NCI-H446 treated with DMSO at 0.1 percent for 48 hours (cell line): Measurements from ENCODE around the gene MFAP1.
A peak's percentile ranks its signal among the peaks of the same experiment; 100 is the strongest.
"Not testable (repeated sequence)": the region's sequence is repeated elsewhere in the genome, so short reads cannot be mapped to it uniquely, and the experiment has no call there.

ENCODE experiments used
- DNase-seq: peaks from one replicate; lab custom pipeline; 2025; lab: John Stamatoyannopoulos, UW

The MFAP1 gene

DNA sequence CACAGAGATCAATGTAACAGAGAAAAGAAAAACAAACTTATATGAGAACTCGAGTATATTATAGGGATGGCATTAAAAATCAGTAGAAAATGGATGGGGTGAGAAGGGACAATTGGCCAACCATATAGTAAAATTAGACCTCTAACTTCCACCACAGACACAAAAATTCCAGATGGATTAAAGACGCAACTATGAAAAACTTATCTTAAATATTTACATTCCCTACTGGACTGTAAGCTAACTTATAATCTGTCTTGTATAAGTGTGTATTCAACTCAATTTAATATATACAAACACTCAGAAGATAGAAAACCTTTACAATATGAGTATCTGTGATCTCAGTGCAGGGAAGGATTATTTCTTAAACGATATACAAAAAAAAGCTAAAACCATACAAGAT, 3.0 kb downstream of the MFAP1 start:
- no peak for DNase-seq

DNA sequence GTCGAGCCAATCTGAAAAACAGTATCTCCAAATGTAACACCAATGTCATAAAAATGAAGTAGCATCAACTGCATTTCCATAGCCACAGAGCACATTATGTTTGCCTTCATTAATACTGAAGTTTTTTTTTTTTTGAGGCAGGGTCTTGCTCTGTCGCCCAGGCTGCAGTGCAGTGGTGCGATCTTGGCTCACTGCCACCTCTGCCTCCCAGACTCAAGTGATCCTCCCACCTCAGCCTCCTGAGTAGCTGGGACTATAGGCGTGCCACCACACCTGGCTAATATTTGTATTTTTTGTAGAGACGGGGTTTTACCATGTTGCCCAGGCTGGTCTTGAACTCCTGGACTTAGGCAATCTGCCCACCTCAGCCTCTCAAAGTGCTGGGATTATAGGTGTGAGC, 9.4 kb downstream of the MFAP1 start:
- not testable (repeated sequence) for DNase-seq

DNA sequence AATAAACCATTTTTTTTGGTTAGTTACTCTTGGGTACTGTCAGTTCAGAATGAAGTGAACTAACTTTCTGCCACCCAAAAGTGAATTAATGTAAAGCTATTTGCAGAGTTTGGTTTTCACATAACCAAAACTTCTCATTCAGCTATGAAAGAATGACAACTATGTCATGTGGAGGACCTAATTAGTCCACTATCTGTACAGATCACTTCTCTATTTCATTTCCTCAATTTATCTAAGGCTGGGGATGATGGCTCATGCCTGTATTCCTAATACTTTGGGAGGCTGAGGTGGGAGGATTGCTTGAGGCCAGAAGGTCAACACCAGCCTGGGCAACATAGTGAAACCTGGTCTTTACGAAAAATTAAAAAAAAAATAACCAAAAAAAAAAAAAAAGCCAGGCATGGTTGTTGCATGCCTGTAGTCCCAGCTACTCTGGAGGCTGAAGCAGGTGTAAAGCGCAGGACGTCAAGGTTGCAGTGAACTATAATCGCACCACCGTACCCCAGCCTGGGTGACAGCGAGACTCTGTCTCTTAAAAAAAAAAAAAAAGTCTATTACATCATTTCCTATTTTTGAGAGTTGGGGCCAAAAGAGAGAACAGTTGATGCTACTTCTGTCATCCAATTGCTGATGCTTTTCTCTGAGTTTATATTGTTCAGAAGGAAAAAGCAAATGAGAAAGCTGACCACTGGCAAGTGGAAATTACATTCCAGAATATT, 15.4 kb downstream of the MFAP1 start:
- no peak for DNase-seq

DNA sequence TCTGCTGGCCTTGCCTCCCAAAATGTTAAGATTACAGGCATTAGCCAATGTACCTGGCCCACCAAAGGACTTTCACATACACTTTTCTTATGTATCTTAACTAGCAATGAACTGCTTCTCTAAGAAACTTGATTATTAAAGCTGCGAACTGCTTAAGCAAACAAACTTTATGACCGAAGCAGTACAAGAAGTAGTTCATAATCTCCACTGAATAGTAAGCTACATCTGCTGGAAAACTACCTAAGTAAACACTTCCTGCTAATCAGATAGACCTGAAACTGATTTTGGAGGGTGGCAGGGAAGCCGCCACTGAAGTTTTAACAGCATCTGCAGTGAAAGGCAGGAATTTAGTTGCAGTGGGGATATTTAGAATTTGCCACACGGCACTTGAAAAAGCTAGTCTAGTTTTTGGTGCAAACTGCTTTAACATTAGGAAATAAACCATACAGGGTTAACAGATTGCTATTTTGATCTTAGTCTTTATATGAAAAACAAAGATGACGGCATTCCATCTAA, 16.0 kb downstream of the MFAP1 start:
- no peak for DNase-seq

DNA sequence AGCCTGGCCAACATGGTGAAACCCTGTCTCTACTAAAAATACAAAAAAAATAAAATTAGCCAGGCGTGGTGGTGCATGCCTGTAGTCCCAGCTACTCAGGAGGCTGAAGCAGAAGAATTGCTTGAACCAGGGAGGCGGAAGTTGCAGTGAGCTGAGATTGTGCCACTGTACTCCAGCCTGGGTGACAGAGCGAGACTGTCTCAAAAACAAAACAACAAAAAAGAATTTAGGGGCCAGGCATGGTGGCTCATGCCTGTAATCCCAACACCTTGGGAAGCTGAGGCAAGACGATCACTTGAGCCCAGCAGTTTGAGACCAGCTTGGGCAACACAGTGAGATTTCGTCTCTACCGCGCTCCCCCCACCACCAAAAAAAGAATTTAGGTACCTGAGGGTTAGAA, 21.8 kb downstream of the MFAP1 start:
- not testable (repeated sequence) for DNase-seq

DNA sequence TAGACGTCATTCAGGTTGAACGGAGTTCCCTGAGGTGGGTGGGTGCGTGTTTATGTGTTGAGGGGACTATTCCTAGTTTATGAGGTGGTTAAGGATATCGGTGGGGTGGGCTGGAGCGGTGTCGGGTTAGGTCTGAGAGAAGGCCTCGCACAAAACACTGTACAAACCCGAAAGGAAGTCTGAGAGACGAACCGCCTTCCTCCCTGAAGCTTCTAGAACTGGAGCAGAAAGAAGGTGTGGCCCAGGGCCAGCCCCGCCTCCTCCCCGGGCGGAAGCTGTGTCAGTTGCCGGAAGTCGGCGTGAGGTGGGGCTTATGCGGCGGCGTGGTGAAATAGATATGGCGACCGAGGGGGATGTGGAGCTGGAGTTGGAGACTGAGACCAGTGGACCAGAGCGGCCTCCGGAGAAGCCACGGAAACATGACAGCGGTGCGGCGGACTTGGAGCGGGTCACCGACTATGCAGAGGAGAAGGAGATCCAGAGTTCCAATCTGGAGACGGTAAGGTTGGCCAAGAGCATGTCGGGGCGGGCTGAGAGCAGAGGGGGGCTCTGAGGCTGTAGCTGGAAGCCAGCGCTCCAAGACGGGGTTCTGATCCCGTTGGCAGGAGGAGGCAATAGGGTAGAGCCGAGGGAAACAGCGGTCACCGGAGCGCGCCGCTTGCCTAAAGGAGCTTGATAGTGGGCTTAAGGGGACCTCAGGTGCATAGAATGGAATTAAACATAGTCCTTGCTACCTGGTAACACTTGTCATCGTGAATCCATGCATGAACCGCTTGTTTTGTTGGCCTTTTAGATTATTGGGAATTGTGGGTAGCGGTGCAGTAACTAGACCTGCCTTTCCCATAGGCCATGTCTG, 24.0 kb downstream of the MFAP1 start, which contains the start of gene HYPK:
TSS of gene HYPK (plus strand) at position 314 of the 856 bp plus-strand sequence. CDS start at position 338, 24 bp downstream.
- peak; percentile 58 for DNase-seq

DNA sequence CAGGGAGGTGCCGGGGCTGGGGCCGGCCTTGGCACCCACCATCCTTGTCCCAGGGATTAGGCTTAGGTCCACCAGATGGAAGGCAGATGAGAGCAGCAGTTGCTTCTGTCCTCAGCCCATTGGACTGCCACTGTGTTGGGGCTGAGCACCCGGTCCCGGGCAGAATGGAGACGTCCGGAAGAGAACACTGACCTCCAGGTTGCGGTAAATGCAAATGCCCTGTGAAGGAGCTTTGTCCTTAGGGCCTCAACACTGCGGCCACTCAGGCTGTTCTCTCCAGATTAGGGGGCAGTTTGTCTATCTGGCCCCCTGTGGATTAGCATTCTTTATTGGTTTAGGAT, 24.6 kb downstream of the MFAP1 start, which contains the start of gene SERINC4:
TSS of gene SERINC4 (minus strand) at position 276 of the 341 bp plus-strand sequence. CDS start at position 42, 234 bp downstream.
- no peak for DNase-seq

DNA sequence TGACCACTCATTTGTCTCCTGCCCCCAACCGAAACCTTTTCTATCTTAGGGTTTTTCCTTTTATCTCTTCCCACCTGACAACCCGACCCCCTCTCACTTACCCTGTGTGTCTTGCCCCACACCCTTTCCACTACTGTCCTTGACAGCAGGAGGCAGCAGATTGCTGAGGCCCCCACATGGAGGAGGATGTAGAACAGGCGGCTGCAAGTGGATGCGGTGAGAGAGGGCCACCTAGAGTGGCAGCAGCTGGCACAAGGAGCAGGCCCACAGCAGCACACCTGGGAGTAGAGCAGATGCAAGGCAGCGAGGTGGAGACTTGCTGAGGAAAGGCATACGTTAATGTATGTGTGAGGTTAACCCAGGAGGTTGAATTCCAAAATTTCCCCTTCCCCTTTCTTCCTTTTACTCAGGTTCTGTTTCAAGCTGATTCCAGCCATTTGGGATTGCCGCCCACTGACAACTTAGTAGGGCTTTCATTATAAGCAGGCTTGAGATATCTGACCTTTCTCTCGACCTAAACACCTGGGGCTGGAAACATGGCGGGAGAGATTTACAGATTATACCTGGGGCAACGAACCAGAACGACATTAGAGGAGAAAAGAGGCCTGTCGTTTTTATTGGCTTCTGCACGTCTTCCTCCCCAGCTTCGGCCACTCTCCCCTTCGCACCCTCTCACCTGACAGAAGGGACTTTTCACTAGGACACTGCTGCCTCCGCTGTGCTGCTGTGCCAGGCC, 25.1 kb downstream of the MFAP1 start:
- DNase-seq, result no peak

DNA sequence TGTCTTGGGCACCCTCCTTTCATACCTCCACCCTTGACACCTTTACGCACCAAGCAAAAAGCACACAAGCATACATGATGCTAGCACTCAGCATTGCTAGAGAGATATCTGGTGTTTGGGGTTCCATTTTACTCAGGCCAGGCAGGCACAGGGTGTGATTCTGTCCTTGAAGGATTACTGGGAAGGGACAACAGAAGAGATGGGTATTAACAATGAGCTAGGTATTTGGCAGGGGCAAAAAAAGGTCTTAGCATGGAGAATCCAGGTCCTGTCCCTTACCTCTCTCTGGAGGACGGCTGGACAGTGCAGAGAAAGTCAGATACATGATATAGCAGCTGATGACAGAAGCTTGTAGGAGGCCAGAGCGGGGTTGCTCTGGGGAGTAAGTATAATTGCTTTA, 27.9 kb downstream of the MFAP1 start:
- no peak for DNase-seq

DNA sequence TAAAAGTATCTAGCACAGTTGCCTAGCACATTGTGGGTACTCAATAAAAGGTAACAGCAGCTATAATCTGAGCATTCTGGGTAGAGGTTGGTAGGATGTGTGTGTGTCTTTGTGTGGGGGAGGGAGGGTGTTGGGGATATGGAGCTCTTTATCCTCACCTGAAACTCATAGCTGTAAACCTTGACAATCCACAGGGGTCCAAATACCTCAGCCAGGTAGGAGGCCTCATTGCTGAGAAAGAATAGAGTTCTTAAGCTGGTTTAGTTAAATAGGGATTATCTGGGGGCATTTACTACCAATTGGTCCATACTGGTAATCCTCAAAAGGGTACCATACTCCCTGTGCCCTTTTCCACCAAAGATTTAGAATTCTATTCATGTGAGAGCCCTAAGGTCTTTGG, 28.5 kb downstream of the MFAP1 start:
- DNase-seq, result no peak

DNA sequence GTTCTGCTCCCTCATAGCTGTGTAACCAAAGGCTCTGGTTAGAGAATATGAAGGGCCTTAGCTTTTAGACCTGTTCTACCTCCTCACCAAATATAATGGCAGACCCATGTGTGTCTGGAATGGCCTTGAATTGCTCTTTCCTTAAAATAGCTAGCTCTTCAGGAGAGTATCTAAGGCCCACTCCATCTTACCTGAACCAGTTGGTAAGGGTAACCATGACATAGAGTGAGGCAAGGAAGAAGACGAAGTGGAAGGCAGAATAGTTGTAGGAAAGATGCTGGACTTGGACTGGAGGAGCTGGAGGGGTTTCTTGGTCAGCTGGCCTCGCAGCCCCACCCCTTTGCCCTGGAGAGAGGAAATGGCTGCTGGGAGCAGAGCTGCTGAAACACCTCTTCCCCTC, 29.3 kb downstream of the MFAP1 start:
- no peak for DNase-seq

DNA sequence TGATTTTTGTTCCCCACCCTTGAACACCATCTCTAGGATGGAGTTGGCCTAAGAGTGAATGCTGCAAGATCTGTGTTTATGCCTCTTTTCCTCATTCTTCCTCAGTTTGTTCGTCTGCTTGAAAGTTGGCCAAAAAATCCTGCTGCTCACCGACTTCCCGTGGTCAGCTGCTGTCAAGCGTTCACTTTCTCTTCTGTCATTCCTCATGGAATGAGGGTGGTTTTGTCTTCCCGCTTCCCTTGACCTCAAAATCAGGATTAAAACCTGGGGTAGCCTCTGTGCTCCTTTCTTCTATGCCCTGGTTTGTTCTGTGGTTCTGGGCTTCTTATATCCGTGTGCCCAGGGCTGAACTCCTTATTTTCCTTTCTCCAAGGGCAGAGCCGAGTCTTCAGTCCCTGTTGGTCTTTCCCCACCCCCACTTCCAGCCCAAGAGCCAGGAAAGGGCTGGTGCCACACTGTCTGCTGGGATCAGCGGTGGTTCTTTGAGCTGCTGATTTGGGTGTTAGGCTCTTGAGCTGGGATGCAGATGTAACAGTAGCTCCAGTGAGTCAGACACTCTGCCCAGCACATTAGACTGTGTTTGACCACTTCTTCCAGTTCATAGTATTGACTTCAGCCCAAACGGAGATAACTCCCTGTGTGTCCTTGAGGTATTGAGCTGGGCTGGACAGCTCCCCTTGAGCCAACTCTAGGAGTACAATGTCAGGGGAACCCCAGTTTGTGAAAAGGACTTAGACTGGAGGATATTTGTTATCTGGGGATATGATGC, 30.0 kb downstream of the MFAP1 start:
- DNase-seq, result no peak

DNA sequence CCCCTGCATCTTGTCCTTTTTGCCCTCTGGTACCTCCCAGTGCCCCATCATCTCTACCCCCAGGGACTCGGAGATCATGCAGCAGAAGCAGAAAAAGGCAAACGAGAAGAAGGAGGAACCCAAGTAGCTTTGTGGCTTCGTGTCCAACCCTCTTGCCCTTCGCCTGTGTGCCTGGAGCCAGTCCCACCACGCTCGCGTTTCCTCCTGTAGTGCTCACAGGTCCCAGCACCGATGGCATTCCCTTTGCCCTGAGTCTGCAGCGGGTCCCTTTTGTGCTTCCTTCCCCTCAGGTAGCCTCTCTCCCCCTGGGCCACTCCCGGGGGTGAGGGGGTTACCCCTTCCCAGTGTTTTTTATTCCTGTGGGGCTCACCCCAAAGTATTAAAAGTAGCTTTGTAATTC, 30.8 kb downstream of the MFAP1 start:
- DNase-seq, result no peak

DNA sequence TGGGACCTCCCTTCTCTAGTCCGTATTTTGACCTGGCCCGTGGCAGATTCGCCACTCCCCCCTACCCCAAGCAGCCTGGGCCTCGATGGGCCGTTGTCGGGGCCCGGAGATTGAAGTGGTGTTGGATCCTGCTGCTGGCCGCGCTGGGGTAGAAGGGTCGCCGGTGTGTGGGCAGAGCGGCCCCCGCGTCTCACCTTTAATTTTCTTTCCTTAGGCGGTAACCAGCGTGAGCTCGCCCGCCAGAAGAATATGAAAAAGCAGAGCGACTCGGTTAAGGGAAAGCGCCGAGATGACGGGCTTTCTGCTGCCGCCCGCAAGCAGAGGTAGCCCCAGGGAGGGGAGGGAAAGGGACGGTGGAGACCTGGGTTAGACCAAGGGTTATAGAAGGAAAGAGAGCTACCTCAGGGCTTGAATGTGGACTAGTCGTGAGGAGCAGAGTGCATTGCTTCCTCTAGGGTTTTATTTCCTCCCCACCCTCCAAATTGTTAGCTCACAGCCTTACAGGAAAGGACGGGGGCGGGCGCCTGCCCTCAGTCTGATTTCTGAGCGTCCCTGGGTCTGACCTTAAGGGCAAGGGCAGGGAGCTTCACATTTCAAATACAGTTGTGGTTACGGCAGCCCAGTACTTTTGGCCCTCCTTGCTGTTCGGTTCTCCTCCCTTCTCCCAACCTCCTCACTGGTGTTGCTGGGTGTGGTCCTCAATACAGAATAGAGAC, 31.6 kb downstream of the MFAP1 start:
- DNase-seq, result no peak

DNA sequence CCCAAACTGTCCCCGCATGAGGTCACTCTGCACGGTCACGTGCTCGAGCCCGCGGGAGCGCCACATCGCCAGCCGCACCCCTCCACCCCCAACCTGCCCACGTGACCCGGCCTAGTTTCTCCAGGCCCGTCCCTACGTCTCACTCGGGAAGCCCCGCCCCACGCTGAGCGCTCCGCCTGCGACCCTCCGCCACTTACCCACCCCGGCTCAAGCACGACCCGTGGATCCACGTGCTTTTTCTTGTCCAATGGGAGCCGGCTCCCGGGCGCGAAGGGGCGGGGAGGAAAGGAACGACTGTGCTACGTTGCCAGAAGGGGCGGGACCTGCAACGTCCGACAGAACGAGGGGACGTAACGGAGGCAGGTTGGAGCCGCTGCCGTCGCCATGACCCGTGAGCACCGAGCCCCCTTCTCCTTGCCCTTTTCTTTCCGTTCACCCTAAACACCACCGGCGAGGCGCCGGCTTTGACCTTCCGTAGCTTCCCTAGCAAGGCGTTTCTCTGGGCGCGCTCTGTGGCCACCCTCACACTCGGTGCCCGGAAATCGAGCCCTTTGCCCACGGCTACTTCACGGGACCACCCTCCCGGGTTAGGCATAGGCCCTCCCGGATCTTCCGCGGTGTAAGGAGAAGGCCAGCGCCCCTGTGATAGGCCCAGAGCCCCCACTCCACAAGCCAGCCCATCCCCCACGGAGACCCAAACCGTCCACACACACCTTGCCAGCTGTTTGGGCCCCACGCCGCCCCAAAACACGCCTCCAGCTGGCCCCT, 32.3 kb downstream of the MFAP1 start, which contains the start of gene SERF2:
TSS of gene SERF2 (plus strand) at position 328 of the 768 bp plus-strand sequence. CDS start at position 385, 57 bp downstream.
- peak; percentile 97 for DNase-seq

DNA sequence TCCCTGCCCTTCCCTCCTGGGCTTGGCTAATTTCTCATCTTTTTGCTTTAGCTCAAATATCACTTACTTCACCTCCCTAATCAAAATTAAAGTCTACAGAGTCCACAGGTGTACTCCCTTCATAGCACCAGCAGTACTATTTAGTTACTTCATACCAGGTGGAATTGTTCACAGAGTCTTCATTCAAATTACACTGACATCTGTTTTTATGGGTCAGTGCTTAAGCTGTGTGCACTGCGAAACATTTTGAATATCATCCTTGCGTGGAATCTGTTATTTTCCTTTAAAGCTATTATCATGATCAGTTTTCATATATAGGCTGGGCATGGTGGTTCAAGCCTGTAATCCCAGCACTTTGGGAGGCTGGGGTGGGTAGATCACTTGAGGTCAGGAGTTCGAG, 35.1 kb downstream of the MFAP1 start:
- DNase-seq, result no peak

DNA sequence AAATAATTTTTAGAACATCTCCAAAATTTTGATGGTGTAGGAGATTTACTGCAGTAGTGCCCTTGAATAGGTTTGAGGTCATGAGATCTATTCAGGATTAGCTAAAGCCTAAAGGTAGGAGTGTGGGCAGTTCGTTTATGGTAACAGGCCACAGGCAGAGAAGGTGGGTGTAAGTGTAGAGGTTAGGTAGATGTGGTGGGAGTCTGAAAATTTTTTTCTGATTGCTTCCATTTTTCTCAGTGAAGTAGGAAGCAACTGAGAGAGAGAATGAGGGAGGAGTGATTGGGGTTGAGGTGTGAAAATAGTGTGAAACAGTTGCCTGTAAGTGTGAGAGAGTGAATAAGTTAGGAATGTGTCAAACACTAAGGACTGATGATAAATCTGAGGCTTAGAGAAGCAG, 45.5 kb downstream of the MFAP1 start:
- no peak for DNase-seq

DNA sequence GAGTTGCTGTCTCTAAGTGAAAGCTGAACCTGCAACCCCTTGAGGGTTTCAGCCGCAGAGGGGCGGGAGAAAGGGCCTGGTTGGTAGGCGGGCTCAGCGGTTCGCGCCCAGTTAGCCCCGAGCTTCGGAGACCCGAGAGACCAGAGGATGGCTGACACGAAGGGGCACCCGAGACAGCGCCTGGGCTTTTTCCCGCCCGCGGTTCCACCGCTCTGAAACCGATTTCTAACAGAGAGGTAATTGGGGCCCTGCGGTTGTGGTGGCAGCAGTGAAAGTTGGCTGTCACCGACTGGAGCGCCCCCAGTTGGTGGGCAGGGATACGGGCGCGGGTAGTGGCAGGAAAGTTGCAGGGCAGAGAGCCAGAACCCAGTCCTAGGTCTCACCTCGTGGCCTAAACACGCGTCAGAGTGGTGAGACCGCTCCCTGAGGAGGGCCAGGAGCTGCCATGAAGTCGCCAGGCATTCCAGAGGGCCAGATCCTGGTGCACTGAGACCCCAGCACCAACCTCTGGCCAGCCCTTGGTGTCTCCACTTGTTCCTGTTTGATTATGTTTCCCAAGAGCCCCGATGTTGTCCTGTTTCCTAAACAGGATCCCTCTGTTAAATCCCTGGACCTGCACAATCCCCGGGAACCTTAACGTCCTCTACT, 47.1 kb downstream of the MFAP1 start:
- DNase-seq, result no peak

DNA sequence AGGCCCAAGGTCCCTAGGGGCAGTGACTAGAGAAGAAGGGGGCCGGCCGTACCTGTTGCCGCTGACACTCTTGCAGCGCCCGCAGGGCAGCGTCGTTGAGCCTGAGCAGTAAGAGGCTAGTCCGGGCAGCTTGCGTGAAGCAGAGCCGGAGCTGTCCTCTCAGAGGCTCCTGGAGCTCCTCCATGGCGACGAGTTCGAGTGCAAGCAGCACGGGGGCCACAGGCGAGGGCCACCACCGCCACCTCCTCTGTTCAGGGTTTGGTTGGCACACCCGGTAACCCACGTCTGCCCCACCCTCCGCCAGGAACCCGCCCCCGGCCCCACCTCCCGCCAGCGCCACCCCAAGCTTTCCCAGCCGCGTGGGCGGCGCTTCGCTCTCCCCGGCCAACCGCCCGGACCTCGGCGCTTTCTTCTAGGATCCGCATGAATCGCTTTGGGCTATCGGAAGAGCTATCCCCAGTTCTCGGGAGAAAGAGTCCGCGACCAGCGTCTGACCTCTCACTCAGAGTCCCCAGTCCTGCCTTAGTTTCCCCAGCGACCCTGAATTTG, 47.7 kb downstream of the MFAP1 start, which contains the start of gene ELL3:
TSS of gene ELL3 (minus strand) at position 249 of the 549 bp plus-strand sequence. CDS start at position 184, 65 bp downstream.
- no peak for DNase-seq
